ENCODE results near the gene NR0B2.
"Not testable (repeated sequence)": the region's sequence is repeated elsewhere in the genome, so short reads cannot be mapped to it uniquely, and the experiment has no call there.

The NR0B2 gene

GRCh38 chr1:26881611-26882010 lies 32.2 kb downstream of the NR0B2 start:
- not testable (repeated sequence) for H3K9me3 Mint-ChIP-seq, H3K36me3 Mint-ChIP-seq, H3K27ac Mint-ChIP-seq, H3K27me3 Mint-ChIP-seq, H3K4me3 Mint-ChIP-seq
- H3K4me1 Mint-ChIP-seq: peaks cover 12% of the 10 kb centered on the region

GRCh38 chr1:26879793-26880192 lies 34.0 kb downstream of the NR0B2 start:
- Mint-ChIP-seq H3K9me3 (no peaks in the 10 kb centered on the region), H3K27ac (no peak overlapping the region), H3K4me3 (no peak overlapping the region), H3K36me3 (peaks cover 8% of the 10 kb centered on the region), H3K4me1 (peaks cover 9% of the 10 kb centered on the region), H3K27me3 (no peaks in the 10 kb centered on the region)

- Mint-ChIP-seq H3K36me3 (peaks cover 2% of the 10 kb centered on the region), H3K9me3 (no peaks in the 10 kb centered on the region), H3K4me1 (no peaks in the 10 kb centered on the region), H3K4me3 (no peak overlapping the region), H3K27ac (no peak overlapping the region), H3K27me3 (no peaks in the 10 kb centered on the region)
Observed at GRCh38 chr1:26877326-26877725, 36.4 kb downstream of the NR0B2 start.

DNA sequence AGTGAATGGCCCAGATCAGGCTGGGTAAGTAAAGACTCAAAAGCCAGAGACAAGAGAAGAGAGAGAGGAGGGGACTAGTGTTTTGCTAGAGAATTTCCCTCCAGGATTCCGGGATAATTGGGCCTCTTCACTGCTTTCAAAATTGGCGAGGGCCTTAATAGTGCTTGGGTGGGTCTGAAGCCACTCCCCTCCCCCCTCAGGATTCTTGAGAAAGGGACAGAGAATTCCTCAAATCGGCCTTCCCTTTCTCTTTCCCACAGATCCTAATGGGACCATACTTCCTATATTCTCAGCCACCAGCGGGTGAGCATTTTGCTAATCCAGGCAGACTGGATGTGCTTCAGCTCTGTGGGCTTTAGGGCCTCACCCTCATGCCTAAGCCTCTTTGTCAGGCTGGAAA lies 38.9 kb downstream of the NR0B2 start:
- no peak overlapping the region for H3K27ac Mint-ChIP-seq
- H3K36me3 Mint-ChIP-seq: peaks cover 2% of the 10 kb centered on the region
- no peaks in the 10 kb centered on the region for H3K9me3 Mint-ChIP-seq
- H3K27me3 Mint-ChIP-seq: no peaks in the 10 kb centered on the region
- no peaks in the 10 kb centered on the region for H3K4me1 Mint-ChIP-seq
- H3K4me3 Mint-ChIP-seq: no peak overlapping the region

GRCh38 chr1:26873097-26873496 lies 40.7 kb downstream of the NR0B2 start:
- not testable (repeated sequence) for H3K4me3 Mint-ChIP-seq, H3K9me3 Mint-ChIP-seq, H3K27me3 Mint-ChIP-seq, H3K27ac Mint-ChIP-seq, H3K4me1 Mint-ChIP-seq, H3K36me3 Mint-ChIP-seq

DNA sequence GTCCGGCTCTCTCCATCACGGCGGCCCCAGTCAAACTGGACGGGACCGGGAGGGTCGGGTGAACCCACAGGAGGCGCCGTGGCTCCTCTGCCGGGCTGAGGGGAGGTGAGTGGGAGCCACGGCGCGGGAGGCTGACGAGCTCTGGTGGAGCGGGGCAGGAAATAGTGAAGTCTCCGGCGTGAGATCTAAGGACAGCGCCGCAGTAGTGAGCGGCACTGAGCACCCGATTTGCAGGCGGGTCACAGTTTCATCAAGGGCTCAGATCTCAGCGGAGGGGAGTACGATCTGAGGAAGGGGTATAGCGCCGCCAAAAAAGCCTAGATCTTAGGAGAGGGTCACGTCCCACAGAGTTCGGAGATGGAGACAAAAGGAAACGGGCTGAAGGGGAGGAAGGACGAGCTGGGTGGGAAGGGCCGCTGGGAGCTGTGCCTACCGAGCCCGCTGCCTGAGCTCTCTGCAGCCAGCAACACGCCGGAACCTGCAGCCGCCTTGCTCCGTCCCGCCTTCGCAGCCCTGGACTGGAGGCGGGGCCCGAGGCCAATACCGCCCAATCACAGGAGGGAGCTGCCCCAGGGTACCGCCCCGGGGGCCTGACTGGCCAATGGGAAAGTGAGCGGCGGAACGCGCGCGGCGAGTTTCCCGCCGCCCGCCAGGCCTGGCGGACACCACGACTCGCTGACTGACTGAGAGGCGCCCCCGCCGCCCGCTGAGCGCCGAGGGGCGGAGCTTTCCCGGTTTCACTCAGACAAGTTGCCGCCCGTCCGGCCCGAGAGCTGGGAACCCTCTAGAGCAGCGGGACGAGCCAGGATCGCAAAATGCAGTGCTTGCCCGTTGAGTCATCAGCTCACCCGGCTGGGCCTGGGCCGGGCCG lies 48.9 kb downstream of the NR0B2 start:
- Mint-ChIP-seq H3K4me1 (peaks cover 27% of the 10 kb centered on the region), H3K4me3 (peak overlapping the region; percentile 90), H3K9me3 (no peaks in the 10 kb centered on the region), H3K27me3 (no peaks in the 10 kb centered on the region), H3K27ac (peak overlapping the region; percentile 46), H3K36me3 (no peaks in the 10 kb centered on the region)

GRCh38 chr1:26863685-26864077 lies 50.1 kb downstream of the NR0B2 start:
- no peak overlapping the region for H3K4me3 Mint-ChIP-seq
- no peaks in the 10 kb centered on the region for H3K36me3 Mint-ChIP-seq
- no peak overlapping the region for H3K27ac Mint-ChIP-seq
- H3K27me3 Mint-ChIP-seq: no peaks in the 10 kb centered on the region
- H3K4me1 Mint-ChIP-seq: peaks cover 27% of the 10 kb centered on the region
- H3K9me3 Mint-ChIP-seq: no peaks in the 10 kb centered on the region

- Mint-ChIP-seq H3K9me3 (no peaks in the 10 kb centered on the region), H3K27me3 (no peaks in the 10 kb centered on the region), H3K36me3 (no peaks in the 10 kb centered on the region), H3K4me1 (peaks cover 27% of the 10 kb centered on the region), H3K4me3 (peak within 1 kb of the TSS; percentile 61), H3K27ac (no peak within 1 kb of the TSS)
Observed at GRCh38 chr1:26862781-26863684, 50.7 kb downstream of the NR0B2 start, which contains the start of gene SFN. SFN (plus strand) TSS chr1:26863149; CDS start chr1:26863213, 64 bp downstream.

DNA sequence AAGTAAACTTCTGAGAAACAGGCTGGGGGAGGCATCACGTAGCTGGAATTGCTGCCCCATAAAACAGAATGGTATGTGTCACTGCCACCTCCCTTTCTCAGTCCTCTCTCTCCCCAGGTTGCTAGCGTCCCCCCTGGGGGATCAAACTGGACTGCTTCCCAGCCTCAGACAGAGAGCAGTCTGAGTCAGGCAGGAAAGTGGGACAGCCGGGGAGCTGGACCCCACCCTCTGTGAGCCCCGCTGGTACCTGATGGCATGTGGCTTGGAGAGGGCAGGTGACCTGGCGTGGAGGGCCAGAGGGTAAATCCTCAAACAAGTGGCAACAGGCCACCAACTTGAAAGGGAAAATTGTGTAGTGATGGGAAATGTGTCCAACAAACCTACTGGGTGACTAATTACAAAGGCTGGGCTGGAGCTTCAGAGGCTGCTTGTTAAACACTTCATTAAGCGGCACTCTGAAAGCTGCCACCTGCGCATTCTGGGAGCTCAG lies 51.8 kb downstream of the NR0B2 start:
- H3K27ac Mint-ChIP-seq: no peak overlapping the region
- no peaks in the 10 kb centered on the region for H3K27me3 Mint-ChIP-seq

More for the DNA sequence above, 51.8 kb downstream of the NR0B2 start:
- Mint-ChIP-seq H3K4me3 (peak overlapping the region; percentile 16), H3K36me3 (peaks cover 1% of the 10 kb centered on the region), H3K9me3 (no peaks in the 10 kb centered on the region), H3K4me1 (peaks cover 27% of the 10 kb centered on the region)

Measured in activated naive CD4-positive, alpha-beta T cell treated with anti-CD3 and anti-CD28 coated beads, Interleukin-2, amount 50 U/mL, for 24 hours (primary cell).